K562 (cell line): ENCODE measurements around the gene HNRNPM. TPM values are rescaled to one million over a fixed set of nuclear protein-coding genes. Genes with fewer than 3 reads are reported as not detected.

Experiments used
- ATAC-seq: fragments of 200-7000 bp; cut with Tn5 transposase; 3 replicates; pipeline ENCODE4 v1.9.1; 2020; ENCODE audit warnings: moderate library complexity
- BruUV-seq: library from RNA; stranded (reverse); fragments of 400-500 nt; replicated peaks from 2 replicates; lab custom pipeline; 2021; lab: Mats Ljungman, UMichigan
- CTCF ChIA-PET: fragments of 300-600 bp; formaldehyde crosslinking; extraction: SDS; loops from one replicate; lab custom pipeline; 2021; ENCODE audit warnings: low intra/inter-chr PET ratio; lab: Yijun Ruan, JAX
- POLR2A ChIA-PET: fragments of 300-600, 350-650 bp; sonication (Branson Sonifier 250); formaldehyde crosslinking; extraction: SDS; loops from one replicate; lab custom pipeline; 2021; ENCODE audit warnings: antibody characterized with exemption, inconsistent platforms; lab: Yijun Ruan, JAX
- DNase-seq, 4 experiments: peaks; one replicate each; pipeline versions ENCODE4 v3.0.0 to v3.0.0-alpha.2; 2011 to 2018; ENCODE audit warnings: low spot score in 3 of 4, mixed read lengths in 3 of 4; ENCODE audit errors: extremely low read depth in 1 of 4
- FAIRE-seq: peaks from 2 replicates; lab custom pipeline; 2011; peaks lifted over from hg19 to GRCh38; lab: Jason Lieb, UNC
- H2AFZ ChIP-seq: 2 replicates; pipeline ENCODE4 v1.6.0; 2011; ENCODE audit warnings: low read depth, low read length, control low read depth, inconsistent platforms
- H3K27ac ChIP-seq: fragments of 200-600 bp; 3 replicates; pipeline ENCODE4 v1.8.0; 2011; ENCODE audit warnings: low read depth, mild to moderate bottlenecking, control low read depth, inconsistent platforms, low read length, moderate library complexity, mixed read lengths; ENCODE audit errors: extremely low read depth
- H3K27me3 ChIP-seq, 2 experiments: fragments of 300-600 bp in 1 of 2; 2 replicates in 1 of 2; 3 replicates in 1 of 2; pipeline versions ENCODE4 v1.6.0 to v1.8.0; 2011; ENCODE audit warnings: inconsistent platforms in 2 of 2, low read length in 2 of 2, mild to moderate bottlenecking in 1 of 2, mixed read lengths in 1 of 2, moderate library complexity in 1 of 2; ENCODE audit not compliant: control insufficient read depth in 2 of 2, insufficient read depth in 2 of 2
- H3K36me3 ChIP-seq: fragments of 300-600 bp; 3 replicates; pipeline ENCODE4 v1.8.0; 2011; ENCODE audit warnings: mild to moderate bottlenecking, low read length, inconsistent platforms; ENCODE audit not compliant: control insufficient read depth, insufficient read depth
- H3K4me1 ChIP-seq, 2 experiments: fragments of 200-600 bp in 1 of 2; replicated peaks in 1 of 2; 2 replicates in 1 of 2; 3 replicates in 1 of 2; pipeline versions ENCODE4 v1.5.1 to v1.8.0; 2011; ENCODE audit warnings: inconsistent platforms in 2 of 2, low read length in 2 of 2, mild to moderate bottlenecking in 1 of 2, mixed read lengths in 1 of 2, moderate library complexity in 1 of 2; ENCODE audit not compliant: control insufficient read depth in 2 of 2, insufficient read depth in 2 of 2
- H3K4me2 ChIP-seq: 2 replicates; pipeline ENCODE4 v1.6.1; 2011; ENCODE audit warnings: low read length, control low read depth, inconsistent platforms, mixed read lengths; ENCODE audit not compliant: insufficient read depth
- H3K4me3 ChIP-seq: fragments of 200-600 bp; sonication (generic), shearing (Covaris generic); 2 replicates; pipeline ENCODE4 v1.5.1; 2016; ENCODE audit warnings: control low read depth, inconsistent platforms
- H3K79me2 ChIP-seq: fragments of 200-600 bp; 3 replicates; pipeline ENCODE4 v1.8.0; 2011; ENCODE audit warnings: low read length, inconsistent platforms; ENCODE audit not compliant: control insufficient read depth, insufficient read depth
- H3K9ac ChIP-seq, 2 experiments: 2 replicates each; pipeline versions ENCODE4 v1.6.0 to v1.6.1; 2011; ENCODE audit warnings: low read depth in 2 of 2, low read length in 2 of 2, control low read depth in 1 of 2, inconsistent platforms in 1 of 2, mild to moderate bottlenecking in 1 of 2, mixed read lengths in 1 of 2; ENCODE audit not compliant: insufficient read depth in 1 of 2
- H3K9me1 ChIP-seq: one replicate; pipeline ENCODE4 v1.6.0; 2011; ENCODE audit warnings: inconsistent platforms, mild to moderate bottlenecking, low read length, moderate library complexity; ENCODE audit not compliant: control insufficient read depth, insufficient read depth
- H3K9me3 ChIP-seq: replicated peaks from 2 replicates; pipeline ENCODE4 v1.5.1; 2011; ENCODE audit warnings: low read depth, low read length, inconsistent platforms; ENCODE audit not compliant: control insufficient read depth, insufficient read depth
- H4K20me1 ChIP-seq: replicated peaks from 2 replicates; pipeline ENCODE4 v1.6.1; 2011; ENCODE audit warnings: low read length, inconsistent platforms, mixed read lengths; ENCODE audit not compliant: control insufficient read depth, insufficient read depth
- CBX1 ChIP-seq: sonication (generic); IDR thresholded peaks from 2 replicates; pipeline ENCODE4 v1.6.1; 2016; ENCODE audit warnings: antibody characterized with exemption, low read depth, mild to moderate bottlenecking
- DNMT1 ChIP-seq: fragments of 450-650 bp; IDR thresholded peaks from 2 replicates; pipeline ENCODE4 v1.6.1; 2016; ENCODE audit warnings: antibody characterized with exemption, mild to moderate bottlenecking
- GATA2 ChIP-seq: sonication (generic); formaldehyde crosslinking; IDR thresholded peaks from 2 replicates; pipeline ENCODE4 v1.4.0; 2020; ENCODE audit warnings: mild to moderate bottlenecking, missing genetic modification reagents
- HDAC6 ChIP-seq: IDR thresholded peaks from 2 replicates; pipeline ENCODE4 v1.6.1; 2012; ENCODE audit warnings: low read depth, mild to moderate bottlenecking, control low read depth, inconsistent platforms, low read length, moderate library complexity
- KLF6 ChIP-seq: fragments of 250-450 bp; sonication (Bioruptor Pico); IDR thresholded peaks from 2 replicates; pipeline ENCODE4 v1.4.0; 2020; ENCODE audit warnings: mild to moderate bottlenecking, moderate library complexity, borderline replicate concordance
- NR3C1 ChIP-seq: sonication (generic); formaldehyde crosslinking; IDR thresholded peaks from 2 replicates; pipeline ENCODE4 v1.8.1; 2022; ENCODE audit warnings: missing genetic modification reagents
- SPI1 ChIP-seq: IDR thresholded peaks from 2 replicates; pipeline ENCODE4 v1.6.1; 2011; ENCODE audit warnings: low read depth, low read length, control low read depth, borderline replicate concordance
- SRSF9 ChIP-seq: fragments of 200-400 bp; formaldehyde crosslinking; IDR thresholded peaks from 2 replicates; pipeline ENCODE4 v1.6.1; 2017; ENCODE audit warnings: low read depth, low read length, borderline replicate concordance
- ZC3H8 ChIP-seq: fragments of 450-650 bp; IDR thresholded peaks from 2 replicates; pipeline ENCODE4 v1.6.1; 2017
- ZNF134 ChIP-seq: fragments of 250-450 bp; sonication (Bioruptor Pico); conservative IDR thresholded peaks from 2 replicates; pipeline ENCODE4 v1.4.0; 2020
- ZNF232 ChIP-seq: sonication (generic); formaldehyde crosslinking; IDR thresholded peaks from 2 replicates; pipeline ENCODE4 v1.8.0; 2022; ENCODE audit warnings: mild to moderate bottlenecking, missing genetic modification reagents
- ZNF609 ChIP-seq: sonication (generic); formaldehyde crosslinking; IDR thresholded peaks from 2 replicates; pipeline ENCODE4 v1.8.1; 2023; ENCODE audit warnings: missing genetic modification reagents, mild to moderate bottlenecking, borderline replicate concordance
- WGBS: fragments of 100-300 bp; shearing (Covaris generic); methylation state at CpG from one replicate; pipeline ENCODE4 v1.1.6; 2016; ENCODE audit warnings: low coverage, mixed read lengths; ENCODE audit not compliant: insufficient coverage; ENCODE audit errors: missing lambda C conversion rate; 5-methylcytosine and 5-hydroxymethylcytosine counted together
- in situ Hi-C: fragments of 300-500 bp; cut with MboI; formaldehyde crosslinking; loops from 4 replicates; pipeline ENCODE4 v1.15.0; 2018; ENCODE audit warnings: inconsistent platforms, mixed read lengths
- intact Hi-C: fragments of 100-400 bp; cut with micrococcal nuclease; formaldehyde crosslinking; loops from 2 replicates; pipeline ENCODE4 v1.14.2; 2022
- polyA plus RNA-seq, 8 experiments: library from polyadenylated mRNA; depleted of rRNA in 4 of 8; stranded (reverse) in 5 of 8; unstranded in 3 of 8; fragments of >200 nt; fragmentation: Nextera tagmentation in 2 of 8; fragmentation: Illumina TruSeq in 1 of 8; extraction: Ambion mirVana in 2 of 8; extraction: Trizol in 1 of 8; gene quantifications; 2 replicates each; pipeline versions ENCODE4 v1.2.1 to v1.2.3, GENCODE V29; 2011 to 2014; ENCODE audit warnings: inconsistent platforms in 1 of 8, missing spikeins in 1 of 8
- total RNA-seq, 7 experiments: library from RNA; depleted of rRNA in 6 of 7; stranded (reverse); fragments of >200 nt in 6 of 7; fragmentation: Illumina TruSeq in 2 of 7; extraction: Trizol in 2 of 7; gene quantifications; 2 replicates each; pipeline versions ENCODE4 v1.2.1 to v1.2.3, GENCODE V29; 2011 to 2021; ENCODE audit warnings: low replicate concordance in 1 of 7
- TF ChIP-seq, protein P1 (sequence below): fragments of 250-450 bp; sonication (Bioruptor Pico); IDR thresholded peaks from 2 replicates; pipeline ENCODE4 v1.5.0; 2020; ENCODE audit warnings: mild to moderate bottlenecking, borderline replicate concordance
- TF ChIP-seq, protein P2 (sequence below): sonication (generic); formaldehyde crosslinking; IDR thresholded peaks from 2 replicates; pipeline ENCODE4 v1.8.0; 2023; ENCODE audit warnings: mild to moderate bottlenecking, missing genetic modification reagents

Gene HNRNPM
- total and polyA plus RNA-seq, 9 of the 15 experiments (the other 6 are each of a cell fraction or from before 2014, with no cell fraction given): 11.1 to 340 (median 195) TPM

- no peak overlapping the region for H3K27ac ChIP-seq
- peaks cover 83% of the 10 kb centered on the region for H4K20me1 ChIP-seq
- no peak overlapping the region for H3K9ac ChIP-seq
- peaks cover 100% of the 10 kb centered on the region for H3K79me2 ChIP-seq
- H3K4me1 ChIP-seq: no peaks in the 10 kb centered on the region; a peak in 1 of 5 replicates
- POLR2A ChIA-PET: interaction anchor here (0.8 to 3.5 kb wide), 7 partner anchors 11 to 105 kb away, joined by 3 to 31 read pairs (median 3); no protein-coding TSS in a partner anchor
- in situ Hi-C loops: no loop called here
- CTCF ChIA-PET: no interaction called here
- no peaks in the 10 kb centered on the region for H3K27me3 ChIP-seq
- no peak overlapping the region for H3K4me2 ChIP-seq
- ATAC-seq (no peak), DNase-seq (no peak), FAIRE-seq (no peak)
- no peaks in the 10 kb centered on the region for H3K9me1 ChIP-seq
- H3K36me3 ChIP-seq: peaks cover 100% of the 10 kb centered on the region
- no peaks in the 10 kb centered on the region for H3K9me3 ChIP-seq
- H3K4me3 ChIP-seq: no peak overlapping the region
- BruUV-seq: no TSS peak
- intact Hi-C loops: no loop called here
- 89% methylated on average over 5 of the region's 5 CpGs for WGBS
- H2AFZ ChIP-seq: no peak overlapping the region
- TF ChIP-seq NR3C1: no peak
- no peak for TF ChIP-seq DNMT1
- TF ChIP-seq SRSF9: no peak
- TF ChIP-seq ZNF232 (CRISPR knock-in tag): no peak
- TF ChIP-seq KLF6: no peak
- TF ChIP-seq ZC3H8: no peak
- no peak for TF ChIP-seq SPI1
- TF ChIP-seq, protein P1, sequence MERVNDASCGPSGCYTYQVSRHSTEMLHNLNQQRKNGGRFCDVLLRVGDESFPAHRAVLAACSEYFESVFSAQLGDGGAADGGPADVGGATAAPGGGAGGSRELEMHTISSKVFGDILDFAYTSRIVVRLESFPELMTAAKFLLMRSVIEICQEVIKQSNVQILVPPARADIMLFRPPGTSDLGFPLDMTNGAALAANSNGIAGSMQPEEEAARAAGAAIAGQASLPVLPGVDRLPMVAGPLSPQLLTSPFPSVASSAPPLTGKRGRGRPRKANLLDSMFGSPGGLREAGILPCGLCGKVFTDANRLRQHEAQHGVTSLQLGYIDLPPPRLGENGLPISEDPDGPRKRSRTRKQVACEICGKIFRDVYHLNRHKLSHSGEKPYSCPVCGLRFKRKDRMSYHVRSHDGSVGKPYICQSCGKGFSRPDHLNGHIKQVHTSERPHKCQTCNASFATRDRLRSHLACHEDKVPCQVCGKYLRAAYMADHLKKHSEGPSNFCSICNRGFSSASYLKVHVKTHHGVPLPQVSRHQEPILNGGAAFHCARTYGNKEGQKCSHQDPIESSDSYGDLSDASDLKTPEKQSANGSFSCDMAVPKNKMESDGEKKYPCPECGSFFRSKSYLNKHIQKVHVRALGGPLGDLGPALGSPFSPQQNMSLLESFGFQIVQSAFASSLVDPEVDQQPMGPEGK (CRISPR knock-in tag): no peak
- no peak for TF ChIP-seq ZNF609 (CRISPR knock-in tag)
- TF ChIP-seq GATA2 (CRISPR knock-in tag): no peak
- no peak for TF ChIP-seq HDAC6
- TF ChIP-seq ZNF134 (CRISPR knock-in tag): no peak
- TF ChIP-seq, protein P2, sequence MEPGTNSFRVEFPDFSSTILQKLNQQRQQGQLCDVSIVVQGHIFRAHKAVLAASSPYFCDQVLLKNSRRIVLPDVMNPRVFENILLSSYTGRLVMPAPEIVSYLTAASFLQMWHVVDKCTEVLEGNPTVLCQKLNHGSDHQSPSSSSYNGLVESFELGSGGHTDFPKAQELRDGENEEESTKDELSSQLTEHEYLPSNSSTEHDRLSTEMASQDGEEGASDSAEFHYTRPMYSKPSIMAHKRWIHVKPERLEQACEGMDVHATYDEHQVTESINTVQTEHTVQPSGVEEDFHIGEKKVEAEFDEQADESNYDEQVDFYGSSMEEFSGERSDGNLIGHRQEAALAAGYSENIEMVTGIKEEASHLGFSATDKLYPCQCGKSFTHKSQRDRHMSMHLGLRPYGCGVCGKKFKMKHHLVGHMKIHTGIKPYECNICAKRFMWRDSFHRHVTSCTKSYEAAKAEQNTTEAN (CRISPR knock-in tag): no peak
- TF ChIP-seq CBX1: no peak
Measured at GRCh38 chr19:8458380-8458779, 13.6 kb downstream of the HNRNPM start.
